ENCODE data around the gene NTN1.

- TF ChIP-seq CTCF (conservative IDR thresholded peaks at IDR 0.05), result no peak
- no peak for TF ChIP-seq EZH2 (IDR thresholded peaks at IDR 0.05; ENCODE audit: low read depth)
These were observed 166.5 kb downstream of the NTN1 start for GRCh38 chr17:9187828-9188227.

All from PC-9 (cell line).